Psoas muscle (tissue), 8 donors: ENCODE measurements around the gene RPL9. TPM values are rescaled to one million over a fixed set of nuclear protein-coding genes. Genes with fewer than 3 reads are reported as not detected.
"Not testable (repeated sequence)": the region's sequence is repeated elsewhere in the genome, so short reads cannot be mapped to it uniquely, and the experiment has no call there.

Experiments
- ATAC-seq, 4 donors: fragments of 200-7000 bp; cut with Tn5 transposase; one replicate each; pipeline ENCODE4 v1.9.1; 2020; ENCODE audit warnings: moderate library complexity in 3 of 4, mild to moderate bottlenecking in 2 of 4
- DNase-seq, 2 donors: peaks; one replicate each; pipeline ENCODE4 v3.0.0-alpha.2; 2020
- H3K27ac ChIP-seq: fragments of 200-600 bp; one replicate; pipeline ENCODE4 v1.8.0; 2022
- H3K27me3 ChIP-seq, 3 donors: fragments of 200-600 bp in 1 of 3; one replicate each; pipeline versions ENCODE4 v1.6.1 to v1.8.0; 2013 to 2022; ENCODE audit warnings: low read length in 2 of 3, mild to moderate bottlenecking in 2 of 3, moderate library complexity in 1 of 3; ENCODE audit not compliant: insufficient read depth in 3 of 3
- H3K36me3 ChIP-seq, 2 donors: fragments of 200-600 bp in 1 of 2; one replicate each; pipeline versions ENCODE4 v1.6.1 to v1.8.0; 2013 to 2022; ENCODE audit warnings: low read depth in 1 of 2, mild to moderate bottlenecking in 1 of 2, moderate library complexity in 1 of 2; ENCODE audit not compliant: insufficient read depth in 1 of 2
- H3K4me1 ChIP-seq: fragments of 200-600 bp; one replicate; pipeline ENCODE4 v1.8.0; 2022
- H3K4me3 ChIP-seq: fragments of 200-600 bp; one replicate; pipeline ENCODE4 v1.8.0; 2022; ENCODE audit warnings: mild to moderate bottlenecking
- H3K9me3 ChIP-seq: fragments of 200-600 bp; one replicate; pipeline ENCODE4 v1.8.0; 2022
- CTCF ChIP-seq: fragments of 200-600 bp; IDR thresholded peaks from one replicate; pipeline ENCODE4 v1.8.0; 2022; ENCODE audit warnings: antibody characterized with exemption
- WGBS, 3 donors: extraction: QIAGEN DNeasy Blood & Tissue Kit; methylation state at CpG; one replicate each; pipeline versions ENCODE4 v1.1.6 to v1.1.7; 2013; 5-methylcytosine and 5-hydroxymethylcytosine counted together
- intact Hi-C, 2 donors: fragments of 100-400 bp; cut with DNase I; formaldehyde crosslinking; loops; one replicate each; pipeline versions ENCODE4 v1.11.0 to v1.14.2; 2022
- long read RNA-seq, 2 donors: library from polyadenylated mRNA; unstranded; transcript quantifications; one replicate each; pipeline ENCODE4 v2.0.0, GENCODE V29; 2021
- polyA plus RNA-seq, 3 donors: library from polyadenylated mRNA; stranded (reverse); fragments of 200-250 nt; gene quantifications; one replicate each; pipeline ENCODE4 v1.2.3, GENCODE V29; 2013
- total RNA-seq, 4 donors: library from RNA; stranded (reverse); fragmentation: NEBNext Ultra II Directional in 2 of 4; extraction: Animal tissue kit (Norgen Biotek cat#: 25700) in 2 of 4; gene quantifications; one replicate each; pipeline versions ENCODE4 v1.2.1 to v1.2.4, GENCODE V29; 2021 to 2023
- donor health status: healthy with polysubstance abuse.
- donor health status: DM: no; HTN: no; CAD: no; lungs with moderate emphysema.
- donor health status: Bipolar disorder and iron deficiency.
- donor health status: healthy.
- donor health status: DM: yes; HTN: yes; CAD: no.
- donor health status: DM: no; HTN: no; CAD: no.
- donor health status: DM: no; HTN: no; CAD: no.
- donor health status: DM: yes; HTN: yes; CAD: no.

The RPL9 gene
- total RNA-seq (100 to 1,000 TPM; 544 to 925 (median 746) TPM), polyA plus RNA-seq (1,000 to 10,000 TPM; 1,313 to 1,653 (median 1,550) TPM)
- long read RNA-seq, donor 1, transcript RPL9-214 (8 exons, 2,354 nt), result major isoform, 62 of 70 reads
- long read RNA-seq, donor 1, partial matches to known transcripts, result 0 of 70 reads
- long read RNA-seq, donor 1, other reads (novel, unspliced or antisense), result 4 of 70 reads
- long read RNA-seq, donor 2, transcript RPL9-214 (8 exons, 2,354 nt), result major isoform, 46 of 58 reads
- long read RNA-seq, donor 2, partial matches to known transcripts, result 1 of 58 reads
- long read RNA-seq, donor 2, other reads (novel, unspliced or antisense), result 6 of 58 reads

DNA sequence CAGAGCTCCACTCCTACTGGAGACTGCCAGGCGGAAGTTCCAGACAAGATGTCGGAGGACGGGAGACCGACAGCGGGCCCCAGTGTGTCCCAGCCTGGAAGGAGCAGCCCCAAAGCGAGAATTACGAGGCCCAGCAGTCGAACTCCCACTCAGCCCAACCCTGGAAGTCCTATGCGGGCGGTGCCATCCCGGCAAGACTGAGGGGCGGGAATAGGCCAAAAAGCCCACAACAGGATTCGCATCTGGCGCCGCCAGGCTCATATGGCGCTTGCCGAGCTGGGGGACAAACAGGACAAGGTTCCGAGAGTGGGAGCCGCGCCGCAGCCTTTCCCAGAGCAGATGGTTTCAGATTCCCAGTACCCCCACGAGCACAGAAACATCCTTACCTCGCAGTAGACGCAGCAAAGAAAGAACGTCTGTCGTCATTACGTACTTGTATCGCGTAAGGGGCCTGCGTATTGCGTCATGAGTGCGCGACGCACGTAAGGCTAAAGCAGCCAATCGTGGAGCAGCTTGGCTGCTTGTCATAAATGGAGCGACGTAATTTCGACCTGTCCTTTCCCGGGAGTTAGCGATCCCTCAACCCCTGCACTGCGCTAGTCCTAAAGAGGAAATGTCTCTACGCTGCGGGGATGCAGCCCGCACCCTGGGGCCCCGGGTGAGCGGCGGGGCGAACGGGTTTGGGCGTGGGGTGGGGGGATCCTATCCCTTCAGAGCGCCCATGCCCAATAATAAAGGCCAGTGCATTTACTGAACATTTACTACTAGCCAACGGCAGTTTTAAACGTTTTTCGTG is at the start of gene RPL9, which contains the start of gene LIAS:
Gene RPL9, minus strand, starts transcription at position 418 of the 796 bp plus-strand sequence. CDS start 483 bp downstream, outside the sequence.
Gene LIAS, plus strand, starts transcription at position 552 of the 796 bp plus-strand sequence. Its CDS starts 62 bp downstream, at position 614.
- intact Hi-C loops, result loop anchor here in 1 of 2 donors (5.0 kb wide), 1 partner anchor 179 kb away; the partner anchor contains the start of gene SMIM14

GRCh38 chr4:39505581-39505980 is 46.9 kb upstream of the RPL9 start:
- intact Hi-C loops, result no loop called here
- Histone ChIP-seq H3K36me3 (peaks cover 13 to 96% of the 10 kb centered on the region in 2 donors), H3K27ac (no peak overlapping the region), H3K4me3 (no peak overlapping the region), H3K9me3 (no peaks in the 10 kb centered on the region), H3K4me1 (no peaks in the 10 kb centered on the region), H3K27me3 (no peaks in the 10 kb centered on the region)
- DNase-seq, result no peak
- no peak for TF ChIP-seq CTCF
- ATAC-seq, result no peak
- WGBS, 3 donors, result 88 to 97% (median 92%) methylated on average over 1 of the region's 1 CpG

More for the DNA sequence above, at the start of gene RPL9, which contains the start of gene LIAS:
- peak within 1 kb of the TSS; percentile 100 for H3K4me3 ChIP-seq
- H3K4me1 ChIP-seq, result peaks cover 24% of the 10 kb centered on the region
- H3K9me3 ChIP-seq, result no peaks in the 10 kb centered on the region
- DNase-seq, result peak; percentile 95 to 98
- H3K27ac ChIP-seq, result peak within 1 kb of the TSS; percentile 99
- no peaks in the 10 kb centered on the region for H3K27me3 ChIP-seq
- no peak for TF ChIP-seq CTCF
- ATAC-seq, result peak; percentile 95 to 96 (median 96)
- peaks cover 21 to 77% of the 10 kb centered on the region in 2 donors for H3K36me3 ChIP-seq
- 0% methylated on average over 55 of the region's 55 CpGs for WGBS, 3 donors

DNA sequence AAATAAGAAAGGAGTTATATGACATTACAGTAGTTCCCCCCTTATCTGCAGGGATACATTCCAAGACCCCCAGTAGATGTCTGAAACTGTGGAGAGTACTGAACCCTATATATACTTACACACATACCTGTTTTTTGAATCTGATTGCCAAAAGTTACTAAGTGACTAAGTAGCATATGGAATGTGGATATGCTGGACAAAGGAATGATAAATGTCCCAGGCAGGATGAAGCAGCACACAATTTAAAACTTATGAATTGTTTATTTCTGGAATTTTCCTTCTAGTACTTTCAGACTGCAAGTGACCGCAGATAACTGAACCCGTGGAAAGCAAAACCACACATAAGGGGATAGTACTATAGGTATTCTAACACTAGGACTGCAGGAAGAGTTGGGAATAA is 45.8 kb upstream of the RPL9 start:
- Histone ChIP-seq H3K27me3 (no peaks in the 10 kb centered on the region), H3K9me3 (no peaks in the 10 kb centered on the region), H3K36me3 (peaks cover 13 to 96% of the 10 kb centered on the region in 2 donors), H3K4me3 (no peak overlapping the region), H3K4me1 (no peaks in the 10 kb centered on the region), H3K27ac (no peak overlapping the region)
- DNase-seq, result no peak
- no peak for TF ChIP-seq CTCF
- WGBS, 3 donors, result 95 to 97% (median 96%) methylated on average over 2 of the region's 2 CpGs
- ATAC-seq, result no peak
- intact Hi-C loops, result no loop called here

DNA sequence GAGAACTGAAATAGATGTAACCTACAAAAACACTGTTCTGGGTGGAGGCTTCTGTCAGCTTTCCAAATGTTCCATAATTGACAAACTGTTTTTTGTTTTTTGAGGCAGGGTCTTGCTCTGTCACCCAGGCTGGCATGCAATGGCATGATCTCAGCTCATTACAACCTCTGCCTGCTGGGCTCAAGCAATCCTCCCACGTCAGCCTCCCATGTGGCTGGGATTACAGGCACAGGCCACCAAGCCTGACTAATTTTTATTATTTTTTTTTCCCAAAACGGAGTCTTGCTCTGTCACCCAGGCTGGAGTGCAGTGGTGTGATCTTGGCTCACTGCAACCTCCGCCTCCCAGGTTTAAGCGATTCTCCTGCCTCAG is 43.9 kb upstream of the RPL9 start:
- H3K36me3 ChIP-seq, result peaks cover 6 to 93% of the 10 kb centered on the region in 2 donors

More for the DNA sequence above, 43.9 kb upstream of the RPL9 start:
- H3K4me3 ChIP-seq, H3K9me3 ChIP-seq, H3K27me3 ChIP-seq, ATAC-seq, H3K4me1 ChIP-seq, intact Hi-C loops, H3K27ac ChIP-seq: not testable (repeated sequence)
- DNase-seq, result peak in 1 of 2 donors; percentile 51
- WGBS, 3 donors, result 91 to 93% (median 91%) methylated on average over 4 of the region's 4 CpGs
